HG03571 (cell line): ENCODE measurements around the gene PIMREG.

Source experiments
- ATAC-seq: cut with Tn5 transposase; IDR thresholded peaks from one replicate; pipeline ENCODE4 v1.9.1; 2021; ENCODE audit not compliant: unreplicated experiment

The PIMREG gene

DNA sequence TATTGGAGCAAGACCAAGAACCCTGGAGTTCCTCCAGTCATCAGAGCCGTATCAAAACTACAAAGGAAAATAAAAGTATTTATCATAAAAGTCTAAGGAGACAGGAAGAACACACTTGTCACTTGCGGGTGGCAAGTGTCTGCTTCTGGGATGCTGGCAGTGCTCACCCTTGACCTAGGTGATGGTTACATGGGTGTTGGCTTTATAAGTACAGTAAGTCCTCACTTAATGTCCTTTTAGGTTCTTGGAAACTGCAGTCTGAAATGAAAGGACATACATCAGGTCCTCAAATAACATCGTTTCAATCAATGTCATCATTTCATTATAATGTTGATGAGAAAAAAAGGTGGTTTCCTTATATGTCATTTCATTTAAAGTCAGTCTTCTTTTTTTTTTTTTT, 6.3 kb upstream of the PIMREG start:
- no peak for ATAC-seq

DNA sequence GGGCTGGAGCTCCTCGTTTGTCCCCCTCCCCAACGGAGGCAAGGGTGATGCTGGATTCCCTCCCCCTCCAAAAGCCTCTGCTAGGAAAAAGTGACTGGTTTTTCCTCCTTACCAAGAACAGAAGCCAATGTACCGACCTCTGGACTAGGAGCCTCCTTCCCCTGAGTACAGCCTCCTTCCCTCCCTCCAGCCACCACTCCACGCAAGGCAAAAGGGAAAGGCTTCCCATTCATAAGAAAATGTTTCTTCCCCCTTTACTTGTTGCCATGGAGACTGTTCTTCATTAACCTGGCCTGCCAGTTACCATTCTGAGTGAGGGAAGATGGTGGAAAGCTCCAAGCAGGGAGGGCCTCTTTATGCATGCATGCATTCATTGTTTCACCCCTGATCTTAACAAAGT, 4.3 kb upstream of the PIMREG start:
- ATAC-seq = no peak

- ATAC-seq = no peak
These were observed 1.5 kb upstream of the PIMREG start for GRCh38 chr17:6442775-6443174.

DNA sequence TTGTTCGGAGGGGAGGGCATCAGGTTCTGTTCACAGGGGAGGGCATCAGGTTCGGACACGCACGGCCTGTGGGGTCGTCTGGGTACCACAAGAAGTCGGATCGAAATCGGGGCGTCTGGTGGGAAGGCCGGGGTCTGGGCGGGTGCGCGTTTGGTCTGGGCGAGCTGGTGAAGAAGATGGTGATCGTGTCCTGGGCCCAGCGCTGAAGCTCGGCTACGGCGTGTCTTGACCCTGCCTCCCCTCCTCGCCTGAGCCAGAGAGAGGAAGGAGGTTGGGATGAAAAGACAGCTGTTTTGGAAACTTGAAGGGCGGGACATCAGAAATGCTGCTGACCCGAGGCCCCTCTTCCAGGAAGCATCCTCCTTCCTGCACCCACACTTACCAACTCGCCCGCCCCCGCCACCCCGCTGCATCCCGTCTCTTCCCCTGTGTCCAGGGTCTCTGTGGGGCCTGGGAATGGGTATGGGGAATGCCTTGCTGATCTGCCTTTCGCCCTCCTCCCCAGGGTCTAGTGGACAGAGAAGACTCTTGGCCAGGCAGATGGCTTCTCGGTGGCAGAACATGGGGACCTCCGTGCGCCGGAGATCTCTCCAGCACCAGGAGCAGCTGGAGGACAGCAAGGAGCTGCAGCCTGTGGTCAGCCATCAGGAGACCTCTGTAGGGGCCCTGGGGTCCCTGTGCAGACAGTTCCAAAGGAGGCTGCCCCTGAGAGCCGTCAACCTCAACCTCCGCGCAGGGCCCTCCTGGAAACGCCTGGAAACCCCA, 498 bp downstream of the PIMREG start:
- no peak for ATAC-seq

GRCh38 chr17:6446516-6447100, 2.4 kb downstream of the PIMREG start:
- ATAC-seq = no peak

GRCh38 chr17:6448473-6448872, 4.2 kb downstream of the PIMREG start:
- no peak for ATAC-seq

DNA sequence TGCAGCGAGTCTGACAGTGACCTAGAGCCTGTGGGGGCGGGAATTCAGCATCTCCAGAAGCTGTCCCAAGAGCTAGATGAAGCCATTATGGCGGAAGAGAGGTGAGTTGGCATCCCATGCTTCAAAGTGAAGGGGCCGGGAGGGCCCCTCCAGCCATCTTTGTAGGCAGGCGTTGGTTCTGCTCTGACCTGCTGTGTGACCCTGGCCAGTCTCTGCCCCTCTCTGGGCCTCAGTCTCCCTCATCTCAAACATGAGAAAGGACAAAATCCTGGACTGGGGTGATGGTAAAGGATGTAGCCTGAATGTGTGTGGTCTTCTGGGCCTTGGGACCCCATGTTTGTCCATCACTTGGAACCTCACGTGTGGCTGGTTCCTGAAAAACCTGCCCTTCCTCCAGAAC, 5.1 kb downstream of the PIMREG start:
- no peak for ATAC-seq

GRCh38 chr17:6450926-6451832, 6.9 kb downstream of the PIMREG start:
- no peak for ATAC-seq

DNA sequence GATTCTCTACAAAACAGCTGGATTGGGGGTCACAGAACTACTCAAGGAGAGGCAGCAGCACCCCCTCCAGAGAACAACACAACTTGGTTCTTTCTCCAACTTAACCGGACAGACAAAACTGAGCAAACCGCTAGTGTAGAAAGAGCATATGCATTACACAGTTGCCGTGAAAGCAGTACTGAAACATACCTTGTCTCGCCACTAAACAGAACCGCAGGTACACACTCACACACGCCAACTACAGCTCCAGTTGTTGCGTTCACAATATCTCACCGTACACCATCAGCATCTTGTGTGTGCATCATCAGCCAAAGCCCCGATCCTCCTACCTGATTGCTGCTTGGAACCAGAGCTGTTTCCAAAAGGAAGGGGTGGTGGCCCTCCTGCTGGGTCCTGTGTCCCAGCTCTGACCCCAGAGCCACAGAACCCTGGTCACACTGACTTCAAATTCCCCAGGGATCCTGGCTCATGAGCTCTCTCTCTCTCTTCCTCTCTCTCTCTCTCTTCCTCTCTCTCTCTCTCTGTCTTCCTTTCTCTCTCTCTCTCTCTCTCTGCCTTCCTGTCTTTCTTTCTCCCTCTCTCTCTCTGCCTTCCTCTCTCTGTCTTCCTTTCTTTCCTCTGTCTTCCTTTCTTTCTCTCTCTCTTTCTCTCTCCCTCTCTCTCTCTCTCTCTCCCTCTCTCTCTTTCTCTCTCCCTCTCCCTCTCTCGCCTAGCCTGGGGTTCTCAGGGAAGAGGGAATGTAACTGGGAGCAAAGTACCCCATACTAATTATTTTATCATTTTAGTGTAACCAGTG, 8.4 kb downstream of the PIMREG start:
- no peak for ATAC-seq

- ATAC-seq = no peak
These were observed 9.2 kb downstream of the PIMREG start for GRCh38 chr17:6453279-6454024.

- ATAC-seq = no peak
These were observed 10.5 kb downstream of the PIMREG start for GRCh38 chr17:6454495-6455320.

GRCh38 chr17:6455321-6455705, 11.1 kb downstream of the PIMREG start:
- no peak for ATAC-seq

DNA sequence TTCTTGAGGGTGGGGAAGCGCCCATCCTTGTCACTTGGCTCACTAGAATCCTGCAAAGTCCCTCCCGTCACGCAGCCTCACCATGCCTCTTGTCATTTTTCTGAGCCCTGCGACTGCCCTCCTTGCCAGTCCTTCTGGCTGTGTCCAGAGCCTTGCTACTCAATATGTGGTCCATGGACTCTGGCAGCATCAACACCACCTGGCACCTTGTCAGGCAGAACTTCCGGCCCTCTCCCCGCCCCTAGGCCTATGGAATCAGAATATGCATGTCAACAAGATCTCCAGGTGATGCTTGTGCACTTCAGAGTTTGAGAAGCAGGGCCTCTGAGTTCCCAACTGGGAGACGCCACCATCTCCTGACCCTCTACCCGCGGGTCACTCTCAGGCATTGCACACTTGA, 12.1 kb downstream of the PIMREG start:
- no peak for ATAC-seq

GRCh38 chr17:6456914-6457687, 12.8 kb downstream of the PIMREG start:
- ATAC-seq = no peak

DNA sequence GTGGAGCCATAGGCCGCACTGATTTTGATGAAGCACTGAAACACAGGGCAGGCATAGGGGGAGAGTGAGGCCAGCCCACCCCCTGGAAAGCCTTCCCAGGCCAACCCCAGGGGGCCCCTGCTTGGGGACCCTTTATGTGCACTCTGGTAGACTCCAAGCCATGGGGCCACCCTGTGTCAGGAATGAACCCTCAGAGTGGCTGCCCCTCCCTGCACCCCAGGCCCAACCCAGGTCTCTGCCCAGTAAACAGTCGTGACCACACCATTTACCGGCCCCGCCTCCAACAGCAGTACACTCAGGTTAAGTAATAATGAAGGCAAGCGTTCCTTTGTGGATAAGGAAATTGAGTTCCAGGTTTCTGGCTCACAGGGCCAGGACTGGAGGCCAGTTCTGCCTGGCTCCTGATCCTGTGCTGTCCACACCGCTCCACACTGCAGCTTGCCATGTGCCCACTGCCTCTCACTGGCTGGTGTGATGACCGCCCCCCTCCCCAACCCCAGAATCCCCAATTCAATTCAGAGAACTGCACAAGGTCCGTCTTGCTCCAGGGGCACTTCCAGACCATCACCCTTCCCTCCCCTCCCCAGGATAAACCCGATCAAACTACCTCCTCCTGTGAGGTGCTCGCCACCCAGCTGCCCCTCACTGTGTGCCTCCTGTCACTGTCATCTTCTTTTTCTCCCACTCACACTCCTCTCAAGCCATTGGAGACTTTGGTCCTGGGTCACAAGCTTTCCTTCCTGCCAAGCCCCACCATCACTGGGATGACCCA, 13.6 kb downstream of the PIMREG start:
- ATAC-seq = no peak

- no peak for ATAC-seq
These were observed 14.2 kb downstream of the PIMREG start for GRCh38 chr17:6458460-6458950.

DNA sequence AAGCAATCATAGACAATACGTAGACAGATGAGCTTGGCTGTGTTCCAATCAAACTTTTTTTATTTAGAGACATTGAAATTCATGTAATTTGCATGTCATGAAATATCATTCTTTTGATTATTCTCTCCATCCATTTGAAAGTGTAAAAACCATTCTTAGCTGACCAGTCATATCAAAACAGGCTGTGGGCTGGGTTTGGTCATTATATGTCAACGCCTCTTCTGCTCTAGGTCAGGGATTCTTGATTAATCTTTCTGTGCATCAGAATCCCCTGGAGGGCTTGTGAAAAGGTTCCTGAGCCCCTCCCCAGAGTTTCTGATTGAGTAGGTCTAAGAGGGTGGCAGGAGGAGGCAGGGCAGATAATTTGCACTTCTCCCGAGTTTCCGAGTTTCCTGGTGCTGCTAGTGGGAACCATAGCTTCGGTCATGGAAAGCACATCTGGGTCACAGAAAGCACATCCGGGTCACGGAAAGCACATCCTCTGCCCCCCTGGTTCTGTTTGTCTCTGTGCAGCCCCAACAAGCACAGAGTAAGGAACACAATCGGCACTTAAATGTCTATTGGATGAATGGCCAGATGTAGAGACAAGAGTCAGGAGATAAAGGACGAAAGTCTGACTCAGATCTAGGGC, 16.4 kb downstream of the PIMREG start:
- no peak for ATAC-seq
